HG02970 (cell line): Measurements from ENCODE around the gene BCAS3.
"Not testable (repeated sequence)": the region's sequence is repeated elsewhere in the genome, so short reads cannot be mapped to it uniquely, and the experiment has no call there.

ENCODE experiments used
- ATAC-seq: cut with Tn5 transposase; IDR thresholded peaks from one replicate; pipeline ENCODE4 v1.9.1; 2021; ENCODE audit warnings: mild to moderate bottlenecking, moderate library complexity, moderate number of reproducible peaks; ENCODE audit not compliant: unreplicated experiment, low FRiP score

BCAS3 gene

DNA sequence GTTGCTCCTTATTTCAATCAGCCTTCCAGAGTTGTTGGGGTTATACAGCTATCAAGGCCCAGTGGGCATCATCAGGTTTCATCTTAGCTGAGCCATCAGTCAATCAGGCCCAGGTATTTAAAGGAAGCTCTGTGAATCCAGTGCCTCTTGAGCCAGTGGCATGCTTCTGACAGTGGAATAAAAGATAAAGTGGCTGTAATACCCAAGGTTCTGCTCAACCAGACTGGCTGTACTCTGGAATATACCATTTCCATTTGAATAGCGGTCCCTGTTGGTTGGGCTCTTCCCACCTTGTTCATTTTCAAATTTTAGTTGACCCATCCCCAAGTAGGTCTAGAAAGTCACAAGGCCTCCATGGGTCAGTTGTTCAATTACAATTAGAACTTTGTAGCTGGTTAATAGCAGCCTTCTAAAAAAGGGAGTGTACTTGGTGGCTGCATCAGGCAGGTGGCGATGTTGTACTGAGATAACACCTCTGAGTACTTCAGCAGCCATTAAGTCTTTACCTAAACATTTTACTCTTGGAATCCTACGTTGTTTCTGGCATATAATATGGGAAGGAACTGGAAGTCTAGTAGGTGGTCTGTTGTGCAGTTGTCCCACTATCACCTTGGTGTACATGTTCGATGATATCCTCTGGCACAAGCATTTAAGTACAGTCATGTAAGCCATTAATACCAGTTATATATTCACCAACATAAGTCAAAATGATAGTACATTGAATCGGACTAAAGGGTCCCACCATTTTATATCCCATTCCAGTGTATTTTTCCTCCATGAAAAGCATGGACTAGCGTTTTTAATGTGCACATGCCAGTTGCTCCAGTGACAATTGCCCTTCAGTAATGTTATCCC is 294.1 kb downstream of the BCAS3 start:
- ATAC-seq = peak; percentile 55

DNA sequence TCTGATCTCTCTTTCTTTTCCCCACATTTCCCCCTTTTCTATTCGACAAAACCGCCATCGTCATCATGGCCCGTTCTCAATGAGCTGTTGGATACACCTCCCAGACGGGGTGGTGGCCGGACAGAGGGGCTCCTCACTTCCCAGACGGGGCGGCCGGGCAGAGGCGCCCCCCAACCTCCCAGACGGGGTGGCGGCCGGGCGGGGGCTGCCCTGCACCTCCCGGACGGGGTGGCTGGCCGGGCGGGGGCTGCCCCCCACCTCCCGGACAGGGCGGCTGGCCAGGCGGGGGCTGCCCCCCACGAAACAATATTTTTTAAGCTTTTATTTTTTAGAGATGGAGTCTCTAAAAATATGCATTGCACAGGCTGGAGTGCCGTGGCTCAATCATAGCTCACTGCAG is 299.2 kb downstream of the BCAS3 start:
- not testable (repeated sequence) for ATAC-seq

- ATAC-seq = no peak
Observed at GRCh38 chr17:60989379-60989778, 311.7 kb downstream of the BCAS3 start.

GRCh38 chr17:60989846-60990245 is 312.2 kb downstream of the BCAS3 start:
- ATAC-seq = no peak

DNA sequence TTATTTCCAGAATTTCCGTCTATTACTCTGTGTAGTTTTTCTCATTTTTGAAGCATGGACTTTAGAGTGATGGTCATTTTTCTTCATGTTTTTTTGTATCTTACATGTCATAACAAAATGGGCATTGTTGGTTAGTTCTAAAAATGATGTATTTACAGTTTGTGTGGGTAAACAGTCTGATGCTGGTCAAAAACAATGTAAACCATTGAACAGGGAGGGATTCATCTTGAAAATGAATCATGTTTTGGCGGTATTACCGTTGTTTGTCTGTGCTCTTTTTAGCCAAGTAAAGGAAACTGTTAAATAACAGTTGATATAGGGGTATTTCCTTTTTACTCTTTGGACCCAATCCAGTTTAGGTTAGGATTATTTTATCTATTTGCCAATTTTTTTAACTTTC is 315.8 kb downstream of the BCAS3 start:
- ATAC-seq = no peak

GRCh38 chr17:60995680-60996079 is 318.0 kb downstream of the BCAS3 start:
- ATAC-seq = no peak

- ATAC-seq = no peak
Observed at GRCh38 chr17:61000911-61001310, 323.3 kb downstream of the BCAS3 start.

GRCh38 chr17:61002316-61002736 is 324.7 kb downstream of the BCAS3 start:
- no peak for ATAC-seq

DNA sequence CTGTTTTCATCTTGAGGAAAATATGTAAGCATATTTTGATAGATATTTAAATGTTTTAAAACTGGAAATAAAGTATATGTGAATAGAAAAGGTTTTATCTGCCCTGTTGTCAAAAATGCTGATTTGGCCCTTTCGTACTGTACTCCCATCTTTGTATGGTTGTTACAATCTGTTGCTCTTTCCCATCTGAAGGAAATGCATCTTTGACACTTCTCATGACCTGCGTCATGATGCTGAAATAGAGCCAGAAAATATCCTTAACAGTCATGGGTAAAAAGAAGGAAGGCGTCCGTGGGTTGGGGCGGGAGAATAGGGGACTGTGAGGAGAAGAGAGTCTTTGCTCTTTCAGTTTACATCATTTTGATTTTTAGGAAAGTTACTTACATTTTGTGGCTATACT is 327.7 kb downstream of the BCAS3 start:
- ATAC-seq = no peak

DNA sequence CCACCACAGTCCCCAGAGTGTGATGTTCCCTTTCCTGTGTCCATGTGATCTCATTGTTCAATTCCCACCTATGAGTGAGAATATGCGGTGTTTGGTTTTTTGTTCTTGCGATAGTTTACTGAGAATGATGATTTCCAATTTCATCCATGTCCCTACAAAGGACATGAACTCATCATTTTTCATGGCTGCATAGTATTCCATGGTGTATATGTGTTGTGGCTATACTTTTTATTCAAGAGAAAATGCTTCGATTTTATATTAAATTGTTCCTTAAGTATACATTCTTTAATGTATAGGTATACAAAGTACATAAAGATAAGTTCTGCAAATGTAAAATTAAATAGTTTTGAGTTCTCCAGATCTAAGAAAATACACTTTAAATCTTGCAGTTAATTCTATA is 328.3 kb downstream of the BCAS3 start:
- ATAC-seq = not testable (repeated sequence)

DNA sequence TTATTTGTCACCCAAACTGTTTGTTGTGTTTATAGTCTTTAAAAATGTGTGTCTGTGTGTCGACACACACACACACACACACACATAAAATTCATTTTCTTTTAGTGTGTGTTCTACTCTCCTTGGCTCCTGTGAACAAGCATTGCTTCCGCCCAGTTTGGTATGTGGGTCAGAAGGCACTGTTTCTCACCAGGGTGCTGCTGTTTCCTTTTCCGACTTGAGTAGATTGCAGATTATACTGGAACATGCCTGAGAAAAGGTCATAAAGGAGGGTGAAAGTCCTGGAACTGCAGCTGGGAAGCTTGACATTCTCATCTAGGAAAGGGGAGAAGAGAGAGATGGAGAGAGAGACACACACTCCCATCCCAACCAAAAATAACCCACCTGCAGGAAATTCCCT is 330.3 kb downstream of the BCAS3 start:
- ATAC-seq = no peak

GRCh38 chr17:61009663-61010062 is 332.0 kb downstream of the BCAS3 start:
- ATAC-seq = no peak

- ATAC-seq = no peak
Observed at GRCh38 chr17:61010661-61011170, 333.1 kb downstream of the BCAS3 start.

DNA sequence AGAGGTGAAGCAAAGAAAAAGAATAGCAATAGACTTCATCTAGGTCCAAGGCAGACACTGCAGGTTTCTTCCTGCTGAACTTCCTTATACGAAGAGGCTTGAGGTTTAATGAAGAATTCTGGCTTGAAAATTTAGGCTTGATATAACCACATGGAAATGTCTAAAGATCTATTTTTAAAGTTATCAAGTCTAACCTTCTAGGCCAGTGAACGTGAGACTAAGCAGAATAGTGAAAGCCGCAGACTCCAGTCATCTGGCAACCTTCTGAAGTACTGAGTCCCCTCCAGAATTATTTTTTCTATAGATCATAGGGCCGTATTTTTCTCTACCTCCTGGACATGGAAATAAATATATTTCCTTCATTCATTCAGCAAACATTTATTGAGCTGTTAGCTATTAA is 333.6 kb downstream of the BCAS3 start:
- ATAC-seq = no peak

DNA sequence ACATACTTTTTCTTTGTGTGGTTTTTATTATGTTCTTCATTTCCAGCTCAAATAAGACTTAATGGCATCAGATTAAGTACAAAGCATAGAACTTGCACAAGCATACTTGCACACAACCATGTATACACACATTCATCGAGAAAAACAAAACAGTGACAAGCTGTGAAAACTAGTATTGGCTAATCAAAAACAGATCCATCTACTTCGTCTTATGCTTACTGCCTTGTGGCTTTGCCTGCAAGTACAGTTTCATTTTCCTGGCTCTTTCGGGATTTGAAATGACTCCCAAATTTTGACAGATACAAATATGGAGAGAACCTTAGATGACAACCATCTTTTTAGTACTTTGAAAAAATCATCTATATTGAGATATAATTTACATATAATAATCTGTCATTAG is 338.3 kb downstream of the BCAS3 start:
- ATAC-seq = no peak

GRCh38 chr17:61017317-61018006 is 339.8 kb downstream of the BCAS3 start:
- ATAC-seq = no peak

DNA sequence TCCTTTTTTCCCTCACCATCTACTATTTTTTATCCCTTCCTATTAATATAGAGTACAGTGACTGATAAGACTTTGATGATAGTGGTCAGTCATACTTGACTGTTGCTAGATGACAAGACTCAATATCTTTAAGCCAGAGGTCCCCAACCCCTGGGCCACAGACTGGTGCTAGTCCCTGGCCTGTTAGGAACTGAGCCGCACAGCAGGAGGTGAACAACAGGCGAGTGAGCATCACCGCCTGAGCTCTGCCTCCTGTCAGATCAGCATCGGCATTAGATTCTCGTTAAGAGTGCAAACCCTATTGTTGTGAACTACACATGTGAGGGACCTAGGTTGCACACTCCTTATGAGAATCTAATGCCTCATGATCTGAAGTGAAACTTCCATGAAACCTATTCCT is 341.3 kb downstream of the BCAS3 start:
- no peak for ATAC-seq

GRCh38 chr17:61023996-61024395 is 346.3 kb downstream of the BCAS3 start:
- no peak for ATAC-seq

DNA sequence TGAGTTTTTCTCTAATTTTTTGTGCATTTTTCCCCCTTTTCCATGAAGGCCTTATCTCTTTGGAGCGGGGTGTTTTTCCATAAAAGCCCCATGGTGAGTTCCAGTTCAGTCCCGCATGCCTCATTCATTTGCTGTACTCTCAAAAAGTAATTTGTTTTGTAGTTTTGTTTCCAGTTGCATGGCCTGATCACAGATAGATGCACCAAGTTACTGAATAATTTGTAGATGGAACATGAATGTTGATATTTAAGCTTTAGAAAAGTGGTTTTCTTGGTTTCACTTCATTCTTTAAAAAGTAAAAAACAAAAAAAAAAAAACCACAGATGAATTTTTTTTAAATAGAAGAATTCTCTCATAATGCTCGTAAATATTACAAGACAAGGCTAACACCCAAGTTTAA is 349.2 kb downstream of the BCAS3 start:
- no peak for ATAC-seq

DNA sequence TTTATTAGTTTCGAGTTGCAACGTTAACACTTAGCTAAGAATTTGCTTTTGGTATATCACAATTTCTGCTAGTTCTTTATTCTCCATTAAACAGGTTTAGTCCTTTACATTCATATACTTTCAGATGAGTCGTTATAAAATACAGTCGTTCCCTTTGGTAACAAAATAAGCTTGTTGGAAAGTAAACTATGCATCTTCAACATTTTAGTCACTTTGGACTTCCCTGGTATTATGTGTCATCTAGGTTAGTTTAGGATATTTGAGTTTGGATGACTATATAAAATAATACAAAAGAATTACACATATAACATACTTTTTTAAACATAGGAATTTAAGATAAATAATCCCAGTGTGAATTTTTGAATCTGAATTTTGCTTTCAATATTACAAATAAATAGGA is 351.5 kb downstream of the BCAS3 start:
- no peak for ATAC-seq

- ATAC-seq = no peak
Observed at GRCh38 chr17:61040666-61041065, 363.0 kb downstream of the BCAS3 start.

GRCh38 chr17:61042348-61042747 is 364.7 kb downstream of the BCAS3 start:
- not testable (repeated sequence) for ATAC-seq
